GM23338 (cell line): ENCODE measurements around the gene TFIP11. TPM values are rescaled to one million over a fixed set of nuclear protein-coding genes. Genes with fewer than 3 reads are reported as not detected.

Experiments
- ATAC-seq: fragments of 200-7000 bp; cut with Tn5 transposase; 3 replicates; pipeline ENCODE4 v1.9.1; 2020
- DNase-seq: peaks from one replicate; pipeline ENCODE4 v3.0.0-alpha.2; 2015; ENCODE audit warnings: low spot score
- H2AFZ ChIP-seq: fragments of 200-600 bp; sonication (generic); 2 replicates; pipeline ENCODE4 v1.8.0; 2016; ENCODE audit warnings: antibody characterized with exemption, mild to moderate bottlenecking, moderate library complexity
- H3F3A ChIP-seq: fragments of 200-600 bp; sonication (generic); replicated peaks from 2 replicates; pipeline ENCODE4 v1.8.0; 2017; ENCODE audit warnings: antibody characterized with exemption, mixed run types, low read depth
- H3K27ac ChIP-seq: fragments of 200-600 bp; sonication (generic); 2 replicates; pipeline ENCODE4 v1.6.1; 2016; ENCODE audit warnings: low read depth
- H3K27me3 ChIP-seq: fragments of 200-600 bp; sonication (generic); 2 replicates; pipeline ENCODE4 v1.8.0; 2016; ENCODE audit warnings: mild to moderate bottlenecking, mixed run types, moderate library complexity; ENCODE audit not compliant: insufficient read depth
- H3K36me3 ChIP-seq: fragments of 200-600 bp; sonication (generic); 2 replicates; pipeline ENCODE4 v1.8.0; 2016; ENCODE audit warnings: mild to moderate bottlenecking; ENCODE audit not compliant: insufficient read depth
- H3K4me1 ChIP-seq: fragments of 200-600 bp; sonication (generic); 2 replicates; pipeline ENCODE4 v1.8.0; 2016; ENCODE audit warnings: mild to moderate bottlenecking, moderate library complexity; ENCODE audit not compliant: insufficient read depth
- H3K4me2 ChIP-seq: fragments of 200-600 bp; sonication (generic); 2 replicates; pipeline ENCODE4 v1.7.1; 2017; ENCODE audit warnings: mixed run types
- H3K4me3 ChIP-seq: fragments of 200-600 bp; sonication (generic); 2 replicates; pipeline ENCODE4 v1.6.1; 2016; ENCODE audit warnings: mixed run types
- H3K79me2 ChIP-seq: fragments of 200-600 bp; sonication (generic); replicated peaks from 2 replicates; pipeline ENCODE4 v1.8.0; 2017; ENCODE audit warnings: mild to moderate bottlenecking; ENCODE audit not compliant: insufficient read depth
- H3K9me2 ChIP-seq: fragments of 200-600 bp; sonication (generic); 2 replicates; pipeline ENCODE4 v1.8.0; 2017; ENCODE audit not compliant: insufficient read depth
- H4K20me1 ChIP-seq: fragments of 200-600 bp; sonication (generic); replicated peaks from 2 replicates; pipeline ENCODE4 v1.8.0; 2017; ENCODE audit warnings: mild to moderate bottlenecking; ENCODE audit not compliant: insufficient read depth
- H3K27ac Mint-ChIP-seq: 2 replicates; pipeline ENCODE4 v1.8.0; 2020; ENCODE audit warnings: inconsistent platforms, mild to moderate bottlenecking, moderate library complexity, mixed read lengths
- H3K27me3 Mint-ChIP-seq: 3 replicates; pipeline ENCODE4 v1.8.0; 2022; ENCODE audit warnings: low read depth, mild to moderate bottlenecking, moderate library complexity, mixed read lengths, inconsistent platforms; ENCODE audit not compliant: insufficient read depth, poor library complexity
- H3K36me3 Mint-ChIP-seq: 3 replicates; pipeline ENCODE4 v1.8.0; 2021; ENCODE audit warnings: low read depth, mild to moderate bottlenecking, inconsistent platforms, moderate library complexity, mixed read lengths
- H3K4me1 Mint-ChIP-seq: 3 replicates; pipeline ENCODE4 v1.8.0; 2020; ENCODE audit warnings: mild to moderate bottlenecking, inconsistent platforms, mixed read lengths
- H3K4me3 Mint-ChIP-seq: 3 replicates; pipeline ENCODE4 v1.8.0; 2021; ENCODE audit warnings: moderate library complexity, mild to moderate bottlenecking, inconsistent platforms, mixed read lengths
- H3K9me3 Mint-ChIP-seq: 3 replicates; pipeline ENCODE4 v1.8.0; 2020; ENCODE audit warnings: moderate library complexity, mild to moderate bottlenecking, inconsistent platforms, mixed read lengths
- CREB1 ChIP-seq: fragments of 250-450 bp; sonication (Bioruptor Pico); IDR thresholded peaks from 2 replicates; pipeline ENCODE4 v1.5.0; 2020; ENCODE audit warnings: low read depth, mild to moderate bottlenecking, moderate library complexity
- CTCF ChIP-seq, 2 experiments: fragments of 200-600 bp in 1 of 2; sonication (generic) in 1 of 2; conservative IDR thresholded peaks; 2 replicates each; pipeline versions ENCODE4 v1.5.1 to v1.6.1; 2016 to 2017; ENCODE audit warnings: antibody characterized with exemption in 2 of 2, low read depth in 2 of 2, mild to moderate bottlenecking in 2 of 2, moderate library complexity in 1 of 2
- EZH2 ChIP-seq: fragments of 200-600 bp; sonication (generic); IDR thresholded peaks from one replicate; pipeline ENCODE4 v1.8.0; 2017; ENCODE audit warnings: antibody characterized with exemption, mild to moderate bottlenecking, low read depth; ENCODE audit not compliant: unreplicated experiment
- EZH2phosphoT487 ChIP-seq: fragments of 200-600 bp; sonication (generic); IDR thresholded peaks from one replicate; pipeline ENCODE4 v1.8.1; 2018; ENCODE audit warnings: antibody characterized with exemption; ENCODE audit not compliant: unreplicated experiment
- JUNB ChIP-seq: IDR thresholded peaks from one replicate; pipeline ENCODE4 v1.6.1; 2016; ENCODE audit warnings: antibody characterized with exemption; ENCODE audit not compliant: unreplicated experiment
- NANOG ChIP-seq: IDR thresholded peaks from 2 replicates; pipeline ENCODE4 v1.6.1; 2016; ENCODE audit warnings: antibody characterized with exemption, borderline replicate concordance
- POLR2AphosphoS5 ChIP-seq: IDR thresholded peaks from 2 replicates; pipeline ENCODE4 v1.6.1; 2016; ENCODE audit warnings: antibody characterized with exemption, low read depth
- REST ChIP-seq: IDR thresholded peaks from one replicate; pipeline ENCODE4 v1.6.1; 2018; ENCODE audit warnings: antibody characterized with exemption; ENCODE audit not compliant: unreplicated experiment
- STAT1 ChIP-seq: IDR thresholded peaks from one replicate; pipeline ENCODE4 v1.6.1; 2016; ENCODE audit warnings: antibody characterized with exemption; ENCODE audit not compliant: unreplicated experiment
- ZNF114 ChIP-seq: fragments of 250-450 bp; sonication (Bioruptor Pico); IDR thresholded peaks from 2 replicates; pipeline ENCODE4 v1.5.0; 2020; ENCODE audit warnings: mild to moderate bottlenecking, moderate library complexity
- ZNF331 ChIP-seq: fragments of 250-450 bp; sonication (Bioruptor Pico); IDR thresholded peaks from 2 replicates; pipeline ENCODE4 v1.5.0; 2020; ENCODE audit warnings: low read depth, mild to moderate bottlenecking, moderate library complexity
- ZNF462 ChIP-seq: fragments of 250-450 bp; sonication (Bioruptor Pico); IDR thresholded peaks from 2 replicates; pipeline ENCODE4 v1.5.0; 2020; ENCODE audit warnings: mild to moderate bottlenecking, moderate library complexity
- polyA plus RNA-seq: library from polyadenylated mRNA; unstranded; fragments of >200 nt; fragmentation: Nextera tagmentation; extraction: Ambion mirVana; gene quantifications from 2 replicates; pipeline ENCODE4 v1.2.1, GENCODE V29; 2016
- total RNA-seq: library from RNA; depleted of rRNA; stranded (reverse); fragments of >200 nt; shearing (Covaris generic); gene quantifications from 2 replicates; pipeline ENCODE4 v1.2.3, GENCODE V29; 2014
- TF ChIP-seq, protein P1 (sequence below): IDR thresholded peaks from 2 replicates; pipeline ENCODE4 v1.6.1; 2016; ENCODE audit warnings: antibody characterized with exemption

The TFIP11 gene
- total and polyA plus RNA-seq, 2 experiments from 2014 or later = 17.1 to 26.2 TPM

DNA sequence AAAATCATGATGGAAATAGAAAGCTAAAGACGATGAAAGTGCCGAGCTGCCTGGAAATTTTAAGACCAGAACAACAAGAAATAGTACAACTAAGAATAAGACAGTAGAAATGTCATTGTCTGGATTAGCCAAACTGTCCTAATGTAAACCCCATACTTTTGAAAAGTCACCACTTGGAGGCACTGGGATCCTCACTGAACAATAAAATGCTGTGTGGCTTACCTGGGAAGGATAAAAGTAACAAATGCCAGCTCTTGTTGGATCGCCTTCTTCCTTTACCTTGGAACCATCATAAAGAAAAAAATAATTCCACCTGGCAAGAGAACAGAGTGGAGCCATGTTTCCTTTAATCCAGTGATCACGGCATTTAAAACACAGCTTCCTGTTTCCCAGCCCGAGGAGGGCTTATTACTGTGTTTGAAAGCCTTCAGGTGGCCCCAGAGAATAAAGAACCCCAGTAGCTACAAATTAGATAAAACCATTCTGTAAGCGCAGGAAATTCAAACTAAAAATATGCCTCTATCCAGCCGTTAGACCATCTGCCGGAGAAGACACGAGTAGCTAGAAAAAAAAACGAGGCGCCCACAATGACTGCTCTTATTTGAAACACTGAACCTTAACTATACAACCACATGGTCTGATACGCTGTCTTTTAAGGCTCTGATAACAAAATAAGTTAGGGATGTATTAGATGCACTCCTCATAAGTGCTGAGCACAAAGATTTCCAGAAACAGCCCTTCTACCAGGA lies 33.1 kb downstream of the TFIP11 start:
- Mint-ChIP-seq H3K27ac (peak overlapping the region; percentile 9), H3K4me3 (peak overlapping the region; percentile 21), H3K27me3 (peaks cover 2% of the 10 kb centered on the region), H3K4me1 (peaks cover 32% of the 10 kb centered on the region), H3K9me3 (0 out of 3 replicates have a peak, but pooled peaks cover 1% of the 10 kb centered on the region), H3K36me3 (peaks cover 42% of the 10 kb centered on the region)
- DNase-seq = no peak
- H3K9me2 ChIP-seq = no peaks in the 10 kb centered on the region
- peak overlapping the region; percentile 15; the same call in 1 of the 2 replicates for H3K27ac ChIP-seq
- H3K36me3 ChIP-seq = peaks cover 28% of the 10 kb centered on the region
- H3K27me3 ChIP-seq = no peaks in the 10 kb centered on the region
- peaks cover 48% of the 10 kb centered on the region for H3K79me2 ChIP-seq
- H3K4me3 ChIP-seq = no peak overlapping the region
- H4K20me1 ChIP-seq = peaks cover 13% of the 10 kb centered on the region
- H3K4me2 ChIP-seq = peak overlapping the region; percentile 52; the same call in 1 of the 2 replicates
- peaks cover 13% of the 10 kb centered on the region for H3F3A ChIP-seq
- H3K4me1 ChIP-seq = peaks cover 22% of the 10 kb centered on the region
- TF ChIP-seq CTCF (conservative IDR thresholded peaks at IDR 0.05; ENCODE audit: low read depth in 2 of 2) = no peak
- no peak for TF ChIP-seq STAT1
- no peak for TF ChIP-seq CREB1 (CRISPR knock-in tag)
- TF ChIP-seq JUNB = no peak
- no peak for TF ChIP-seq REST
- TF ChIP-seq EZH2phosphoT487 = no peak
- TF ChIP-seq, protein P1, sequence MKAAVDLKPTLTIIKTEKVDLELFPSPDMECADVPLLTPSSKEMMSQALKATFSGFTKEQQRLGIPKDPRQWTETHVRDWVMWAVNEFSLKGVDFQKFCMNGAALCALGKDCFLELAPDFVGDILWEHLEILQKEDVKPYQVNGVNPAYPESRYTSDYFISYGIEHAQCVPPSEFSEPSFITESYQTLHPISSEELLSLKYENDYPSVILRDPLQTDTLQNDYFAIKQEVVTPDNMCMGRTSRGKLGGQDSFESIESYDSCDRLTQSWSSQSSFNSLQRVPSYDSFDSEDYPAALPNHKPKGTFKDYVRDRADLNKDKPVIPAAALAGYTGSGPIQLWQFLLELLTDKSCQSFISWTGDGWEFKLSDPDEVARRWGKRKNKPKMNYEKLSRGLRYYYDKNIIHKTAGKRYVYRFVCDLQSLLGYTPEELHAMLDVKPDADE = no peak
- TF ChIP-seq NANOG = no peak
- no peak for TF ChIP-seq POLR2AphosphoS5
- TF ChIP-seq ZNF114 (CRISPR knock-in tag) = no peak
- TF ChIP-seq ZNF462 = no peak
- TF ChIP-seq EZH2 = no peak
- TF ChIP-seq ZNF331 = no peak
- no peak for ATAC-seq
- H2AFZ ChIP-seq = no peak overlapping the region
